ENCODE data around the gene NPEPL1. TPM values are rescaled to one million over a fixed set of nuclear protein-coding genes. Genes with fewer than 3 reads are reported as not detected.

Gene NPEPL1
- total and polyA plus RNA-seq, 9 donors: 6.2 to 41.0 (median 33.9) TPM

DNA sequence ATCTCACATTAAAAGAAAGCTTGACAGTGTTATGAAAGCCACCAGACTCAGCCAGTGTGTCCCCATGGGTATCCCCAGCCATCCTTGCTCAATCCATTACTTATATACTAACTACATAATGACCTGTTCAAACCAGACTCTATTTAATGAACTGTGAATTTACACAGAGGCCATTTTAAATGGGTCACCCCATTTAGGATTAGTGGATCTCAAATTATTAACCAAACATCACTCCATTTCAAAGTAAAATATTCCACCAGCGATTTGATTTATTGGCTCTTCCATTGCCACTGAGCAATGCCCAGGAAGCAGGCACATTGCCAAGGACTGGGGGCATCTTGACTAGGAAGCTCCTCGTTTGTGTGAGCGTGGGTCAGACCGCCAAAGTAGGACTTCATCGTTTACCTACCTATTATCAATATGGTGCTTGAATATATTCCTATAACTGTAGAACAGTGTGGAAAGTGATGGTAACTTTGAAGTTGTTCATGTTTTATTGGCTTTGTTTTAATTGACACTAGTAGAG lies 15.5 kb upstream of the NPEPL1 start:
- WGBS, 3 donors: 89 to 95% (median 94%) methylated on average over 5 of the region's 5 CpGs
- no peak overlapping the region for H3K4me3 ChIP-seq
- intact Hi-C loops (cut with DNase I): no loop called here
- H3K4me1 ChIP-seq (ENCODE audit: insufficient read depth): no peaks in the 10 kb centered on the region
- no peak overlapping the region for H3K27ac ChIP-seq
- no peak for TF ChIP-seq POLR2A (IDR thresholded peaks at IDR 0.05)
- no peak for TF ChIP-seq EP300 (IDR thresholded peaks at IDR 0.05)
- TF ChIP-seq, protein P1, sequence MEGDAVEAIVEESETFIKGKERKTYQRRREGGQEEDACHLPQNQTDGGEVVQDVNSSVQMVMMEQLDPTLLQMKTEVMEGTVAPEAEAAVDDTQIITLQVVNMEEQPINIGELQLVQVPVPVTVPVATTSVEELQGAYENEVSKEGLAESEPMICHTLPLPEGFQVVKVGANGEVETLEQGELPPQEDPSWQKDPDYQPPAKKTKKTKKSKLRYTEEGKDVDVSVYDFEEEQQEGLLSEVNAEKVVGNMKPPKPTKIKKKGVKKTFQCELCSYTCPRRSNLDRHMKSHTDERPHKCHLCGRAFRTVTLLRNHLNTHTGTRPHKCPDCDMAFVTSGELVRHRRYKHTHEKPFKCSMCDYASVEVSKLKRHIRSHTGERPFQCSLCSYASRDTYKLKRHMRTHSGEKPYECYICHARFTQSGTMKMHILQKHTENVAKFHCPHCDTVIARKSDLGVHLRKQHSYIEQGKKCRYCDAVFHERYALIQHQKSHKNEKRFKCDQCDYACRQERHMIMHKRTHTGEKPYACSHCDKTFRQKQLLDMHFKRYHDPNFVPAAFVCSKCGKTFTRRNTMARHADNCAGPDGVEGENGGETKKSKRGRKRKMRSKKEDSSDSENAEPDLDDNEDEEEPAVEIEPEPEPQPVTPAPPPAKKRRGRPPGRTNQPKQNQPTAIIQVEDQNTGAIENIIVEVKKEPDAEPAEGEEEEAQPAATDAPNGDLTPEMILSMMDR (IDR thresholded peaks at IDR 0.05): no peak
- H3K9me3 ChIP-seq: no peaks in the 10 kb centered on the region
- no peak for DNase-seq
- no peaks in the 10 kb centered on the region for H3K27me3 ChIP-seq
- no peaks in the 10 kb centered on the region for H3K36me3 ChIP-seq

DNA sequence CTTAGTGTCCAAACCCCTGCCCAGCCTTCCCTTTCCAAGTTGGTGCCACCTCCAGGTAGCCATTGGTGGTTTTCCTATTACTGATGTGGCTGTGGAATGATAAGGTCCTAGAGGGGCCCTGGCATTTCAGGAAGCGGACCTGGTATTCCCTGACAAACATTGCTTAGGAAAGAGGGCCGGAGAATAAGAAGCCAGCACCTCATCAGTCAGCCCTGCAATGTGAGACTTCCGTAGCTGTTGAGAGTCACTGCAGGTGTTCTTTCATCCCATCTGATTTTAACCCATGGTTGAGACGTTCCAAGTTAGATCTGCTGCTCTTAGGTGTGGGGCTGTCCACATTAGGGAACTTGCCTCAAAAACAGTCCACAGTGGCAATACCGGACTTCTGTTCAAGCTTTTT lies 14.8 kb upstream of the NPEPL1 start:
- TF ChIP-seq, protein P1 (IDR thresholded peaks at IDR 0.05): no peak
- no peak for TF ChIP-seq EP300 (IDR thresholded peaks at IDR 0.05)
- TF ChIP-seq POLR2A (IDR thresholded peaks at IDR 0.05): no peak
- DNase-seq: no peak
- H3K27me3 ChIP-seq: no peaks in the 10 kb centered on the region
- 92 to 97% (median 93%) methylated on average over 5 of the region's 5 CpGs for WGBS, 3 donors
- intact Hi-C loops (cut with DNase I): no loop called here
- H3K36me3 ChIP-seq: no peaks in the 10 kb centered on the region
- no peak overlapping the region for H3K4me3 ChIP-seq
- H3K9me3 ChIP-seq: no peaks in the 10 kb centered on the region
- no peaks in the 10 kb centered on the region for H3K4me1 ChIP-seq (ENCODE audit: insufficient read depth)
- no peak overlapping the region for H3K27ac ChIP-seq

DNA sequence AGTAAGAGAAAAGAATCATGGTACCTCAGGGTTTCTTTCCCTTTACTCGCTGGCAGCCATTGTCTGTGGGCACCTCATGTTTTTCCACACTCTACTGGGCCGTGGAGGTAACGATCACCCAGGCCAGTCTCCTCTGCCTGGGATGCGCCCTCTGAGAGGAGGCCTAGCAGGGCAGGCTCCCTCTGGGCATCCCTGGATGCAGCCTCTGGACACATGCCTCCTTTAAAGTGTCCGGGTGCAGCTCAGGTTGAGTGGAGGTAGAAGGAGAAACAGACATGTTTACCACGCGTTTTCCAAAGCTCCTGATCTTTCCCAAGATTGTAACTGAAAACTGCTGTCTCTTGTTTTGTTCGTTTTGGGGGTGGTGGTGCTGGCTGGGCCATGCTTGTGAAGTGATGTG lies 13.8 kb upstream of the NPEPL1 start:
- Histone ChIP-seq H3K9me3 (no peaks in the 10 kb centered on the region), H3K27me3 (no peaks in the 10 kb centered on the region), H3K4me3 (no peak overlapping the region), H3K4me1 (ENCODE audit: insufficient read depth) (no peaks in the 10 kb centered on the region), H3K36me3 (no peaks in the 10 kb centered on the region), H3K27ac (no peak overlapping the region)
- intact Hi-C loops (cut with DNase I): no loop called here
- WGBS, 3 donors: 83 to 90% (median 84%) methylated on average over 8 of the region's 8 CpGs
- DNase-seq: no peak
- no peak for TF ChIP-seq POLR2A (IDR thresholded peaks at IDR 0.05)
- no peak for TF ChIP-seq EP300 (IDR thresholded peaks at IDR 0.05)
- TF ChIP-seq, protein P1 (IDR thresholded peaks at IDR 0.05): no peak

DNA sequence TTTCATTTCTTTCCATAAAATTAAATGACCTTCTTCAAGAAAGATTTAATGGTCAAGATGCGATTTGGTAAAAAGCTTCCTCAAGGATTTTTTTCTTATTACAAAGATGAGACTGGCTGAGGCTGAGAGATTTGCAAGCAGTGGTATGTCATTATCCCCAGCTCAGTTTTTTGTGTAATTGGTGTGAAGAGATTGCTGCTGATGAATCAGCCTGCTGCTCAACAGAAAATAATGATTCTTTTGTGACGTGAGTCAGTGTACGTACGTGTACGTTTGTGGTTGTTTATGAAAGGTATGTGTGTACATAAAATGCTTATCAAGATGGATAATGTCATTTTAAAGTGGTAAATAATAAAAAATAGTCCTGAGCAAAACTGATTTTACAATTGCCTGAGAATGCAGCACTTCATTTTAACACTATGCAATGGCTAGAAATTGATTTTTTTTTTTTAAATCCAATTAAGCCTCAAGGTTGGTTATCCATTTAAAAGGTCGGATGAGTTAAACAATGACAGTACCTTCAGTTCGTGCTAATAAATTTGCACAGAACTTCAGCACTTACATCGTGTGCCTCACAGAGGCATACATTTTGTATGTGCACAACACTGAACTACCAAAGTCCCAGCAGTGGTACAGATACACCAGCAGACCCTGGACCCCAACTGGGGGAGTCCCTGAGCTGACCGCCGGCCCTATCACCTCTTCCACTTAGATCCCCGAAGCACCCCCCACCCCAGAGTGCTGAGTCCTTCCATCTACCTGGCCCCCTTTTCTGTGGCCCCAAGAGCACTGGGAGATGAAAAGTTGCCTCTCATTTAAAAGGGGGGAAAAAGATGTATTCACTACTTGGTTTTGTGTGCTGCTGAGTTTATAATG lies 9.7 kb upstream of the NPEPL1 start:
- no peaks in the 10 kb centered on the region for H3K9me3 ChIP-seq
- no peaks in the 10 kb centered on the region for H3K4me1 ChIP-seq (ENCODE audit: insufficient read depth)
- H3K4me3 ChIP-seq: no peak overlapping the region
- intact Hi-C loops (cut with DNase I): no loop called here
- no peak for DNase-seq
- H3K27me3 ChIP-seq: no peaks in the 10 kb centered on the region
- H3K36me3 ChIP-seq: no peaks in the 10 kb centered on the region
- H3K27ac ChIP-seq: no peak overlapping the region
- 74 to 84% (median 80%) methylated on average over 11 of the region's 11 CpGs for WGBS, 3 donors
- TF ChIP-seq EP300 (IDR thresholded peaks at IDR 0.05) (no peak), POLR2A (IDR thresholded peaks at IDR 0.05) (no peak)
- TF ChIP-seq, protein P1 (IDR thresholded peaks at IDR 0.05): no peak
